Endometrial microvascular endothelial cells (primary cell): Measurements from ENCODE around the gene LCN12. TPM values are rescaled to one million over a fixed set of nuclear protein-coding genes. Genes with fewer than 3 reads are reported as not detected.

ENCODE experiments used
- in situ Hi-C: cut with HindIII; loops from 2 replicates; pipeline ENCODE4 v1.10.0; 2017; ENCODE audit warnings: low sequenced_read_pairs, low pct_unique_long_range_greater_than_20kb; ENCODE audit errors: inconsistent ontology term
- total RNA-seq: library from RNA; depleted of rRNA; stranded (reverse); fragments of >200 nt; gene quantifications from one replicate; pipeline ENCODE4 v1.2.3, GENCODE V29; 2015; ENCODE audit errors: inconsistent ontology term

Gene LCN12
- total RNA-seq, 1 donor from 2014 or later, result not detected

- in situ Hi-C loops, result loop anchor here (25.0 kb wide), 1 partner anchor 237 kb away; the partner anchor contains the start of genes LRRC26 and TMEM210
Measured at GRCh38 chr9:136925414-136926153, 26.5 kb upstream of the LCN12 start.

GRCh38 chr9:136926154-136926704 lies 25.8 kb upstream of the LCN12 start:
- in situ Hi-C loops, result loop anchor here (25.0 kb wide), 1 partner anchor 236 kb away; the partner anchor contains the start of genes LRRC26 and TMEM210

DNA sequence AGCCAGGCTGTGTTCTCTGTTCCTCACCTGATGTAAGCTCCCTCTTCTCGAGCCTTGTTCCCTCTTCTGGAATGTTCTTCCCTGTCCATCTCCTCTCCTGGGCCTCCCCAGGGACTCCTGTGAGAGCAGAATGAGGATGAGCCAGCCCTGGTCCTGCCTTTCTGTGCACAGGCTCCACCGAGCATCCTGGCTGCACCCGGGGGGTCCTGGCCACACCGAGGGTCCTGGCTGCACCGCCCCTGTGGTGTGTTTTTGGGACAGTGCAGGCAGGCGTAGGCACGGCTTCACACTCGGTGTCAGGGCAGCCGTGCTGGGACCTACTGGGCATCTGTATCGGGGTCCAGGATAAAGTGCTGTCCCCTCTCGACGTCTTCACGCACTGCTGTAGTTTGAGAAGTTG lies 25.3 kb upstream of the LCN12 start:
- in situ Hi-C loops, result loop anchor here (25.0 kb wide), 1 partner anchor 236 kb away; the partner anchor contains the start of genes LRRC26 and TMEM210

- in situ Hi-C loops, result loop anchor here (25.0 kb wide), 1 partner anchor 235 kb away; the partner anchor contains the start of genes LRRC26 and TMEM210
Measured at GRCh38 chr9:136927343-136928271, 24.5 kb upstream of the LCN12 start.

GRCh38 chr9:136928591-136928990 lies 23.5 kb upstream of the LCN12 start:
- in situ Hi-C loops, result loop anchor here (25.0 kb wide), 1 partner anchor 234 kb away; the partner anchor contains the start of genes LRRC26 and TMEM210

GRCh38 chr9:136930014-136930413 lies 22.1 kb upstream of the LCN12 start:
- in situ Hi-C loops, result loop anchor here (25.0 kb wide), 1 partner anchor 232 kb away; the partner anchor contains the start of genes LRRC26 and TMEM210

- in situ Hi-C loops, result loop anchor here (25.0 kb wide), 1 partner anchor 231 kb away; the partner anchor contains the start of genes LRRC26 and TMEM210
Measured at GRCh38 chr9:136931611-136932130, 20.4 kb upstream of the LCN12 start.

DNA sequence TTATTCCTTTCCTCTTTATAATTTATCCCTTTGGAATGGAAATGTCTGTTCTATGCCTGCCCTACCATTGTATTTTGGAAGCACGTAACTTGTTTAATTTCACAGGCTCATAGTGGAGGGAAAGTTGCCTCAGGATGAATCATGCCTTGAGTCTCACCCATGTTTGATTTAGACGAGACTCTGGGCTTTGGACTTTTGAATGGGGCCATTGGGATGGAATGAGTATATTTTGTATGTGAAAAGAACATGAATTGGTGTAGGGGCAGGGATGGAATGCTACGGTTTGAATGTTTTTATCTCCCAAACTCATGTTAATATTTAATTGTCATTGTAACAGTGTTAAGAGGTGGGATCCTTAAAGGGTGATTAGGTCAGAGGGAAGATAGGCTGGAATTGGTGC lies 17.8 kb upstream of the LCN12 start:
- in situ Hi-C loops, result loop anchor here (25.0 kb wide), 1 partner anchor 228 kb away; the partner anchor contains the start of genes LRRC26 and TMEM210

- in situ Hi-C loops, result loop anchor here (25.0 kb wide), 1 partner anchor 227 kb away; the partner anchor contains the start of genes LRRC26 and TMEM210
Measured at GRCh38 chr9:136935651-136936050, 16.4 kb upstream of the LCN12 start.

- in situ Hi-C loops, result loop anchor here (25.0 kb wide), 1 partner anchor 226 kb away; the partner anchor contains the start of genes LRRC26 and TMEM210
Measured at GRCh38 chr9:136936645-136937170, 15.4 kb upstream of the LCN12 start.

DNA sequence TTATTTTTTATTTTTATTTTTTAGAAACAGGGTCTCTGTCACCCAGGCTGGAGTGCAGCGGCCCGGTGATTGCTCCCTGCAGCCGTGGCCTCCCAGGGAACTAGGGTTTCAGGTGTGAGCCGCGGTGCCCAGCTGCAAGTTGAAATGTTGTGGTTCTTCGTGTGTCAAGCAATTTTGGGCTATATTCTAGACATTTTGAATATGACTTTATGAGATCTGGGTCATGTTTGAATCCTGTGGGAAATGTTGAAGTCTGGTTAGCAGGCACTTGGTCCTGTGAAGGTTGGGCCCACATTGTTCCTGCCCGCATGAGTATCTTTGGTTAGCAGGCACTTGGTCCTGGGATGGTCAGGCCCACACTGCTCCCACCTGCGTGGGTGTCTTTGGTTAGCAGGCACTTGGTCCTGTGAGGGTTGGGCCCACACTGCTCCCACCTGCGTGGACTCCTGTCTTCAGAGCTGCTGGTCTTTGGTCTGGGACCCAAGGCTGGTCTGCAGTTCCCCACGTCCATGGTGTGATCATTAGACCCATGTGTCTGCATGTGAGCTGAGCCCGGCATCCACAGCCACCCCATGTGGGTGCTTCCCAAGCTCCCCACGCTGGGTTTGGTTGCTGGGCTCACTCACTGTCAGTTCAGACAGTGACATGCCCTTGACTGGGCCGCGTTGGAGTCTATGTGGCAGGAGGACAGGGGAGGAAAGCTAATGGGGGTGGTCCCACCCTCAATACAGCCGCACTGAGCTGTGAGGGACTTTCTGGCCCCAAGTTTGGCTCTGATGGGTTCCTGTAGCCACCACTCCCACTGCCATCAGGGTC lies 14.7 kb upstream of the LCN12 start:
- in situ Hi-C loops, result loop anchor here (25.0 kb wide), 1 partner anchor 225 kb away; the partner anchor contains the start of genes LRRC26 and TMEM210

- in situ Hi-C loops, result loop anchor here (25.0 kb wide), 1 partner anchor 223 kb away; the partner anchor contains the start of genes LRRC26 and TMEM210
Measured at GRCh38 chr9:136939431-136939995, 12.6 kb upstream of the LCN12 start.

DNA sequence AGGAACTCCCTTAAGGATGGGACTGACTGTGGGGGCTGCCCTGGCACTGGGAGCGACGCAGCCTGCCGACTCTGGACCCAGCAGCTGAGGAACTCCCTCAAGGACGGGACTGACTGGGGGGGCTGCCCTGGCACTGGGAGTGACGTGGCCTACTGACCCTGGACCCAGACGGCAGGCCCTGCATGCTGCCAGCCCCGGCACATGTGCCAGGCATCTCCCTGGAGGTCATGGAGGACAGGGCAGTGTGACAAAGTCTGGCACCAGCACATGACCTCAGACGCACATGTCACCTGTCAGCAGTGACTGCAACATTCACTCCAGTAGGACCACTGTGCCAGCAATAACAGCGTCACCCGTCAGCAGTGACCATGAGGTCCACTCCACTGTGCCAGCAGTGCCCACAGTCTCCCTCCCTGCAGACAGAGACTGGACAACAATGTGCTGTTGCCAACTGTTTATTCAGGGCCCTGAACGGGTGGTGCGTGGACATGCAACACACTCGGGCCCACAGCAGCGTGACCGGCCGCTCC lies 12.0 kb upstream of the LCN12 start:
- in situ Hi-C loops, result loop anchor here (25.0 kb wide), 1 partner anchor 222 kb away; the partner anchor contains the start of genes LRRC26 and TMEM210

- in situ Hi-C loops, result loop anchor here (25.0 kb wide), 1 partner anchor 222 kb away; the partner anchor contains the start of genes LRRC26 and TMEM210
Measured at GRCh38 chr9:136940526-136941230, 11.4 kb upstream of the LCN12 start.

DNA sequence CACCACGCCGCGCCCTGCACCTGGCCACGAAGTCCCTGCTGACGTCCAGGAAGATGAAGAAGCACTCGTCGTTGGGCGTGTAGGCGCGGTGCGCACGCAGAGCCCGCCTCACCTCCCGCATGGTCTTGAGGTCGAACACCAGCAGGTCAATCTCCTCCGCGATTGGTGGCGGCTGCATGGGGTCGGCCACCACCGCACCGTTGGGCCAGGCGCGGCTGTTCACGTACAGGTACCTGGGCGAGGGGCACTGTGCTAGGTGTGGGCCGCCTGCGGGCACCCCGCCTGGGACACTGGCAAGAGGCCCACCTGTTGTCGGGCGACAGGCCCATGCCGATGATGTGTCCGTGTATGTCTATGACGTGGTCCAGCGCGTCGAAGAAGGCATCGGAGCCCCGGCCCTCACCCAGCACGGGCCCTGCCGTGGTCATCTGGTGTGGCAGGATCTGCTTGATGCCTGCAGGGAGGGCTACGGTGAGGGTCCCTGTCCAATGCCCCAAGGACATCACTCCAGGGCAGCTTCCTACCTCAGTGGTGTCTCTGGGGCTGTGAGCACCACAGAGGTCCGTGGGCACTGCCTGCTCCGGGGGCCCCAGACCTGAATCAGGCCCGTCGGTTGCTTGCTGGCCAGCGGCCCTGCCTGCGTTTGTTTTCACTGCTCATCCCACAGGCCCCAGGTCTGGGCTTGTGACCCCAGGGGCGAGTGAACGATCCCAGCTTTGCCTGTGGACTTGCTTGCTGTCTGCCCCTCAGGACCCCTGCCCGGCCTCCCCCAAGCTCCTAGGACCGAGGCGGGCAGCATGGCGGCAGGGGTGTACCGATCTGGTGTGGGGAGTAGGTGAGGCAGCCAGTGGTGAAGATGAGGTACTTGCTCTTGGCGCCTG lies 10.6 kb upstream of the LCN12 start:
- in situ Hi-C loops, result loop anchor here (25.0 kb wide), 1 partner anchor 221 kb away; the partner anchor contains the start of genes LRRC26 and TMEM210
